Body of pancreas (tissue), 4 donors: ENCODE data around the gene MEOX1. TPM values are rescaled to one million over a fixed set of nuclear protein-coding genes. Genes with fewer than 3 reads are reported as not detected.

Source experiments
- ATAC-seq: fragments of 150-250 bp; one replicate; pipeline ENCODE4 v1.9.1; 2016
- DNase-seq, 4 donors: peaks; one replicate each; pipeline ENCODE4 v3.0.0-alpha.2; 2019
- H3K27ac ChIP-seq, 4 donors: fragments of 200-600 bp; sonication (generic); 1 replicate in 3 of 4; 2 replicates in 1 of 4; pipeline versions ENCODE4 v1.5.1 to v1.6.1; 2016 to 2019; ENCODE audit warnings: mild to moderate bottlenecking in 1 of 4, mixed read lengths in 1 of 4, moderate library complexity in 1 of 4
- H3K27me3 ChIP-seq, 2 donors: fragments of 200-600 bp; sonication (generic); one replicate each; pipeline ENCODE4 v1.6.0; 2016; ENCODE audit warnings: mild to moderate bottlenecking in 1 of 2
- H3K36me3 ChIP-seq, 2 donors: fragments of 200-600 bp; sonication (generic); replicated peaks in 1 of 2; 2 replicates each; pipeline ENCODE4 v1.5.1; 2016; ENCODE audit warnings: low read depth in 2 of 2; ENCODE audit not compliant: insufficient read depth in 1 of 2
- H3K4me1 ChIP-seq: fragments of 200-600 bp; sonication (generic); one replicate; pipeline ENCODE4 v1.6.0; 2016
- H3K4me3 ChIP-seq, 2 donors: fragments of 200-600 bp; sonication (generic); 1 replicate in 1 of 2; 2 replicates in 1 of 2; pipeline ENCODE4 v1.5.1; 2016 to 2019
- H3K9me3 ChIP-seq, 3 donors: fragments of 200-600 bp; sonication (generic); 1 replicate in 2 of 3; 2 replicates in 1 of 3; pipeline ENCODE4 v1.5.1; 2016
- CTCF ChIP-seq, 7 experiments: fragments of 450-650 bp in 4 of 7; fragments of 200-600 bp in 3 of 7; sonication (generic) in 3 of 7; IDR thresholded peaks; one replicate each; pipeline ENCODE4 v1.5.1; 2016 to 2019; ENCODE audit warnings: antibody characterized with exemption in 7 of 7
- POLR2A ChIP-seq, 3 donors: fragments of 450-650 bp; IDR thresholded peaks; one replicate each; pipeline ENCODE4 v1.6.1; 2016; ENCODE audit warnings: antibody characterized with exemption in 3 of 3, mild to moderate bottlenecking in 2 of 3
- WGBS, 2 donors: methylation state at CpG; one replicate each; pipeline ENCODE4 v1.1.5; 2017; 5-methylcytosine and 5-hydroxymethylcytosine counted together
- intact Hi-C: fragments of 100-400 bp; cut with DNase I; formaldehyde crosslinking; loops from one replicate; pipeline ENCODE4 v1.15.1; 2023
- total RNA-seq, 2 donors: library from RNA; depleted of rRNA; stranded (reverse); fragments of >200 nt; gene quantifications; one replicate each; pipeline ENCODE4 v1.1.0, GENCODE V29; 2016

Gene MEOX1
- total RNA-seq, 2 donors from 2014 or later, result 0.52 to 2.3 TPM

GRCh38 chr17:43703630-43704029 is 41.9 kb upstream of the MEOX1 start:
- 68 to 82% methylated on average over 2 to 3 of the region's 3 CpGs for WGBS, 2 donors
- H3K4me1 ChIP-seq, result no peaks in the 10 kb centered on the region
- ATAC-seq (no peak), DNase-seq (no peak)
- H3K27me3 ChIP-seq, result no peaks in the 10 kb centered on the region
- H3K9me3 ChIP-seq, result no peaks in the 10 kb centered on the region
- no peak overlapping the region for H3K4me3 ChIP-seq
- H3K27ac ChIP-seq, result no peak overlapping the region
- TF ChIP-seq CTCF (IDR thresholded peaks at IDR 0.05) (no peak), POLR2A (IDR thresholded peaks at IDR 0.05) (no peak)
- intact Hi-C loops, result no loop called here
- H3K36me3 ChIP-seq, result no peaks in the 10 kb centered on the region

GRCh38 chr17:43702637-43703036 is 40.9 kb upstream of the MEOX1 start:
- Histone ChIP-seq H3K27ac (no peak overlapping the region), H3K27me3 (no peaks in the 10 kb centered on the region), H3K4me3 (no peak overlapping the region), H3K36me3 (no peaks in the 10 kb centered on the region), H3K9me3 (no peaks in the 10 kb centered on the region), H3K4me1 (no peaks in the 10 kb centered on the region)
- TF ChIP-seq POLR2A (IDR thresholded peaks at IDR 0.05), result no peak
- no peak for TF ChIP-seq CTCF (IDR thresholded peaks at IDR 0.05)
- intact Hi-C loops, result no loop called here
- WGBS, 2 donors, result 62 to 81% methylated on average over 4 of the region's 4 CpGs
- ATAC-seq (no peak), DNase-seq (no peak)

GRCh38 chr17:43701318-43701743 is 39.6 kb upstream of the MEOX1 start:
- Histone ChIP-seq H3K27me3 (no peaks in the 10 kb centered on the region), H3K4me3 (no peak overlapping the region), H3K36me3 (no peaks in the 10 kb centered on the region), H3K9me3 (no peaks in the 10 kb centered on the region), H3K4me1 (peaks cover 5% of the 10 kb centered on the region), H3K27ac (no peak overlapping the region)
- TF ChIP-seq POLR2A (IDR thresholded peaks at IDR 0.05) (no peak), CTCF (IDR thresholded peaks at IDR 0.05) (no peak)
- 40 to 51% methylated on average over 11 to 15 of the region's 16 CpGs for WGBS, 2 donors
- intact Hi-C loops, result no loop called here
- DNase-seq (peak in 1 of 4 donors; percentile 13), ATAC-seq (no peak)

GRCh38 chr17:43699438-43699756 is 37.7 kb upstream of the MEOX1 start:
- Histone ChIP-seq H3K36me3 (no peaks in the 10 kb centered on the region), H3K27ac (no peak overlapping the region), H3K4me3 (no peak overlapping the region), H3K4me1 (peaks cover 9% of the 10 kb centered on the region), H3K9me3 (no peaks in the 10 kb centered on the region), H3K27me3 (no peaks in the 10 kb centered on the region)
- DNase-seq (no peak), ATAC-seq (no peak)
- WGBS, 2 donors, result 74 to 85% methylated on average over 3 of the region's 3 CpGs
- intact Hi-C loops, result no loop called here
- TF ChIP-seq POLR2A (IDR thresholded peaks at IDR 0.05) (no peak), CTCF (IDR thresholded peaks at IDR 0.05) (no peak)

GRCh38 chr17:43698678-43699437 is 37.1 kb upstream of the MEOX1 start:
- intact Hi-C loops, result no loop called here
- 62 to 70% methylated on average over 7 of the region's 7 CpGs for WGBS, 2 donors

More at GRCh38 chr17:43698678-43699437, 37.1 kb upstream of the MEOX1 start:
- Histone ChIP-seq H3K4me3 (no peak overlapping the region), H3K36me3 (no peaks in the 10 kb centered on the region), H3K9me3 (no peaks in the 10 kb centered on the region), H3K27ac (no peak overlapping the region), H3K27me3 (no peaks in the 10 kb centered on the region), H3K4me1 (peaks cover 9% of the 10 kb centered on the region)
- DNase-seq (no peak), ATAC-seq (no peak)
- TF ChIP-seq POLR2A (IDR thresholded peaks at IDR 0.05), result no peak
- no peak for TF ChIP-seq CTCF (IDR thresholded peaks at IDR 0.05)
